ENCODE data around the gene PPP3R1.

DNA sequence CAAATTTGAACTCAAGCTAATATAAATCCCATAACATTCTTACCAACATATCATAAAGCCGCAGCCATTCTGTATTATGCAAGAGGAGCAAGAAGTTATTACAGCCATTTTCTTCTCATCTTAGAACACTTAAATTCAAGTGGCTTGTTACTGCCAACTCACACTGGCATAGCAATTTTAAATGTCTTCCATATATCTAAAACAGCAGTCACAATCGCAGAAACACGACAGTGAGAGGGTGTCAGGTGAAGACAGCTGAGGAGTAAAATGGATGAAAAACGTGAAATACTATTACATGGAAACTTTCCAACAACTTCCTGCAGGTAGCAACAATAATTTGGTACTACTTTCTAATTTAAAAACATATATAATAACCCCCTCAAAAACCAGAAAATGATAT, 17.9 kb downstream of the PPP3R1 start:
- TF ChIP-seq, protein P1, sequence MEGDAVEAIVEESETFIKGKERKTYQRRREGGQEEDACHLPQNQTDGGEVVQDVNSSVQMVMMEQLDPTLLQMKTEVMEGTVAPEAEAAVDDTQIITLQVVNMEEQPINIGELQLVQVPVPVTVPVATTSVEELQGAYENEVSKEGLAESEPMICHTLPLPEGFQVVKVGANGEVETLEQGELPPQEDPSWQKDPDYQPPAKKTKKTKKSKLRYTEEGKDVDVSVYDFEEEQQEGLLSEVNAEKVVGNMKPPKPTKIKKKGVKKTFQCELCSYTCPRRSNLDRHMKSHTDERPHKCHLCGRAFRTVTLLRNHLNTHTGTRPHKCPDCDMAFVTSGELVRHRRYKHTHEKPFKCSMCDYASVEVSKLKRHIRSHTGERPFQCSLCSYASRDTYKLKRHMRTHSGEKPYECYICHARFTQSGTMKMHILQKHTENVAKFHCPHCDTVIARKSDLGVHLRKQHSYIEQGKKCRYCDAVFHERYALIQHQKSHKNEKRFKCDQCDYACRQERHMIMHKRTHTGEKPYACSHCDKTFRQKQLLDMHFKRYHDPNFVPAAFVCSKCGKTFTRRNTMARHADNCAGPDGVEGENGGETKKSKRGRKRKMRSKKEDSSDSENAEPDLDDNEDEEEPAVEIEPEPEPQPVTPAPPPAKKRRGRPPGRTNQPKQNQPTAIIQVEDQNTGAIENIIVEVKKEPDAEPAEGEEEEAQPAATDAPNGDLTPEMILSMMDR (IDR thresholded peaks at IDR 0.05; ENCODE audit: low read depth, low read length, poor library complexity, severe bottlenecking): no peak
- no peak for TF ChIP-seq EZH2phosphoT487 (IDR thresholded peaks at IDR 0.05; ENCODE audit: borderline replicate concordance, low read length)

Measured in DOHH2 (cell line).